SK-N-SH (cell line): Measurements from ENCODE around the gene DUS4L. TPM values are rescaled to one million over a fixed set of nuclear protein-coding genes. Genes with fewer than 3 reads are reported as not detected.

Source experiments
- polyA plus RNA-seq, 3 experiments: library from polyadenylated mRNA; depleted of rRNA; stranded (reverse); fragments of >200 nt; gene quantifications; 2 replicates each; pipeline ENCODE4 v1.2.3, GENCODE V29; 2012
- small RNA-seq, 7 experiments: library from RNA; depleted of rRNA; stranded (forward); fragments of <200 nt; gene quantifications; one replicate each; pipeline ENCODE3, GENCODE V24; 2012

Gene DUS4L
- polyA plus RNA-seq, 1 of the 3 experiments (the other 2 are of a cell fraction), result 9.7 TPM

Small RNA genes within 50 kb of the gene (small RNA-seq; reads per million reads assigned to genes)
- 0 reads per million in 7 experiments for gene RF01233

Other genes with a start within 250 kb of the DUS4L start
- gene GPR22, start 93.9 kb upstream of the DUS4L start, polyA plus RNA-seq (2012; rRNA removed), result 0.03 and 0.23 TPM in 2 replicates
- gene COG5, start 51 bp upstream of the DUS4L start, polyA plus RNA-seq (2012; rRNA removed), result 21.2 and 28.6 TPM in 2 replicates
- gene BCAP29, start 16.3 kb downstream of the DUS4L start, polyA plus RNA-seq (2012; rRNA removed), result 29.2 and 46.2 TPM in 2 replicates
- gene SLC26A4, start 96.9 kb downstream of the DUS4L start, polyA plus RNA-seq (2012; rRNA removed), result 0.61 and 0.78 TPM in 2 replicates
- 26.0 and 28.8 TPM in 2 replicates for gene CBLL1, start 180.2 kb downstream of the DUS4L start, polyA plus RNA-seq (2012; rRNA removed)
- not detected in 2 replicates for gene SLC26A3, start 239.3 kb downstream of the DUS4L start, polyA plus RNA-seq (2012; rRNA removed)